ENCODE data around the gene ACTR1B. TPM values are rescaled to one million over a fixed set of nuclear protein-coding genes. Genes with fewer than 3 reads are reported as not detected.
"Not testable (repeated sequence)": the region's sequence is repeated elsewhere in the genome, so short reads cannot be mapped to it uniquely, and the experiment has no call there.

The ACTR1B gene
- total and polyA plus RNA-seq, 5 donors: 57.4 to 71.5 (median 61.2) TPM

DNA sequence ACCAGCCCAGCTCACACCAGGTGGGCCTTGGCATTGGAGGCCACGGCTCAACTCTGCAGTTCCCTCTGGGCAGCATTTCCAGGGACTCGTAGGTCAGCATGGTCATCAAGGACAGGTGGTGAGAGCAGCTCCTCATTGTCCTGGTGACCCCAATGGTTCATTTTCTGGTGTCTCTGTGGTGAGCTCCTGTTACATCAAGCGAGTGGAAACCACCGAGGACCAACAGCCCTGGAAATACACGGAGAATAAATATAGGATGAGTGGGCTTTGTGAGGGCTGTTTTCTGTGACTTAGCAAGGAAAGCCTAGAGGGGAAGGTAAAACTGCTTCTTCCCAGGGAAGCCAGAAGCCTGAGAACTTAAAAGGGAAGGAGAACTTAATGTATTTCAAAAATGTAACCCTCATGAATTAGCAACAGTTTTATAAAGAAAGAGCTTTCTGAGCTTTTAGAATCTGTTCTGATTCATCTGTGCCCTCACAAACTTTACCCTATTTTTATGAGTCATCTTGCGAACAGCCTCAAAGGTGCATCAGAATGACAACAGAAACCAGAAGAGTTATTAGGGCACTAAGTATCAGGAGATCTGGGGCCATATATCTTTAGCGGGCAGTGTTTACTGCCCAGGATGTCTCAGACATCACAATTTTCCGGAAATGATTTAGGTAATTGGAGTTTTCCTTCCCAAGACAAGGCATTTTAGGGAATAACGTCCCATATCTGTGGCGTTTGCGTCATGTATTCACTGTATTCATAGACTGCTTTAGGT, 24.4 kb upstream of the ACTR1B start:
- intact Hi-C loops (cut with DNase I): no loop called here
- 87% methylated on average over 11 of the region's 11 CpGs for WGBS

GRCh38 chr2:97687235-97687634, 23.4 kb upstream of the ACTR1B start:
- DNase-seq; H3K9me3 ChIP-seq (ENCODE audit: control insufficient read depth, low read length); H3K27ac ChIP-seq (ENCODE audit: low read length); H3K4me1 ChIP-seq (ENCODE audit: control insufficient read depth, insufficient read depth, low read length); H3K27me3 ChIP-seq (ENCODE audit: control insufficient read depth, insufficient read depth); ATAC-seq; intact Hi-C loops (cut with DNase I); H3K4me3 ChIP-seq (ENCODE audit: low read length): not testable (repeated sequence)
- WGBS: 95% methylated on average over 2 of the region's 3 CpGs

More for the DNA sequence above, 24.4 kb upstream of the ACTR1B start:
- Histone ChIP-seq H3K27me3 (ENCODE audit: control insufficient read depth, insufficient read depth) (no peaks in the 10 kb centered on the region), H3K4me1 (ENCODE audit: control insufficient read depth, insufficient read depth, low read length) (no peaks in the 10 kb centered on the region), H3K9me3 (ENCODE audit: control insufficient read depth, low read length) (no peaks in the 10 kb centered on the region), H3K27ac (ENCODE audit: low read length) (no peak overlapping the region), H3K4me3 (ENCODE audit: low read length) (no peak overlapping the region)
- DNase-seq (no peak), ATAC-seq (no peak)

DNA sequence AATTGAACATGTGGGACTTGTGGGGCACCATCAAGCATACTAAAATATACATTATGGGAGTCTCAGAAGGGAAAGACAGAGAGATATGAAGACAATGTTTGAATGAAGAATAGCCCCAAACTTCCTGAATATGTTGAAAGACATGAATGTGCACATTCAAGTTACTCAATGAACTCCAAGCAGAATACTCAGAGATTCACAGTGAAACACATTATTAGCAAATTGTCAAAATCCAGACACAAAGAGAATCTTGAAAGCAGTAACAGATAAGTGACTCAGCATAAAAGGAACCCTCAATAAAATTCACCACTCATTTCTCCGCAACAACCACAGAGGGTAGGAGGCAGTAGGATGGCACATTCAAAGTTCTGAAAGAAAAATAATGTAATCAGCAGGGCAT, 14.5 kb upstream of the ACTR1B start:
- no peak for ATAC-seq
- H3K4me3 ChIP-seq (ENCODE audit: low read length): no peak overlapping the region
- no peaks in the 10 kb centered on the region for H3K27me3 ChIP-seq (ENCODE audit: control insufficient read depth, insufficient read depth)
- no peak overlapping the region for H3K27ac ChIP-seq (ENCODE audit: low read length)
- 96% methylated on average over 1 of the region's 1 CpG for WGBS
- no peaks in the 10 kb centered on the region for H3K9me3 ChIP-seq (ENCODE audit: control insufficient read depth, low read length)
- intact Hi-C loops (cut with DNase I): no loop called here
- no peaks in the 10 kb centered on the region for H3K4me1 ChIP-seq (ENCODE audit: control insufficient read depth, insufficient read depth, low read length)
- DNase-seq: no peak

DNA sequence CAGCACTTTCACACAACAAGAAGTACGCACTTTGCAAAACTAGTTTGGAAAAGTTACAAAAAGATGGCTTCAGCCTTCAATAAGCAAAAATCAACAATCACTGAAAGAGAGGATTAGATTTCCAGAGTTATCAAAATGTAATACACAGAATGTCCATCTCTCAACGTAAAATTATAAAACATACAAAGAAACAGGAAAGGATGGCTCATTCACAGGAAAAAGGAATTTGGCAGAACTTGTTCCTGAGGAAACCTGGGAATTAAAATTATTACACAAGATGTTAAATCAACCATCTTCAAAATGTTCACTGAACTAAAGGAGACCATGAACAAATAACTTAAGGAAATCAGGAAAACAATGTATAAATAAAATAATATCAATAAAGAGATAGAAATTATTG, 13.6 kb upstream of the ACTR1B start:
- 75% methylated on average over 2 of the region's 2 CpGs for WGBS
- Histone ChIP-seq H3K4me1 (ENCODE audit: control insufficient read depth, insufficient read depth, low read length) (no peaks in the 10 kb centered on the region), H3K27ac (ENCODE audit: low read length) (no peak overlapping the region), H3K4me3 (ENCODE audit: low read length) (no peak overlapping the region), H3K27me3 (ENCODE audit: control insufficient read depth, insufficient read depth) (no peaks in the 10 kb centered on the region), H3K9me3 (ENCODE audit: control insufficient read depth, low read length) (no peaks in the 10 kb centered on the region)
- ATAC-seq (no peak), DNase-seq (no peak)
- intact Hi-C loops (cut with DNase I): no loop called here

DNA sequence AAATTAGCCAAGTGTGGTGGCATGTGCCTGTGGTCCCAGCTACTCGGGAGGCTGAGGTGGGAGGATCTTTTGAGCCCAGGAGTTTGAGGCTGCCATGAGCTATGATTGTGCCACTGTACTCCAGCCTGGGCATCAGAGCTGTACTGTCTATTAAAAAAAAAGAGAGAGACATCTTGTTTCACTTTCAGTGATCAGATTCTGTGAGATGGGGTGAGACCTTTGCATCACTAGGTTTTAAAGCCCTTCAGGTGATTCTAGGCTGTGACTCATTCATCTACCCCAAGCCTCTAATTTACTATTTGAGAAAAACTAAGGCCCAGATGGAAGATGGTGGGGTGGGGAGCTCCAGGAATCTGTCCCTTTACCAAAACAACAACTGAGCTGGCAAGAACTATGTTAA, 12.8 kb upstream of the ACTR1B start:
- WGBS: 94% methylated on average over 1 of the region's 1 CpG
- H3K27me3 ChIP-seq (ENCODE audit: control insufficient read depth, insufficient read depth): no peaks in the 10 kb centered on the region
- H3K9me3 ChIP-seq (ENCODE audit: control insufficient read depth, low read length): no peaks in the 10 kb centered on the region
- no peaks in the 10 kb centered on the region for H3K4me1 ChIP-seq (ENCODE audit: control insufficient read depth, insufficient read depth, low read length)
- DNase-seq: no peak
- ATAC-seq: no peak
- intact Hi-C loops (cut with DNase I): no loop called here
- H3K4me3 ChIP-seq (ENCODE audit: low read length): no peak overlapping the region
- no peak overlapping the region for H3K27ac ChIP-seq (ENCODE audit: low read length)

DNA sequence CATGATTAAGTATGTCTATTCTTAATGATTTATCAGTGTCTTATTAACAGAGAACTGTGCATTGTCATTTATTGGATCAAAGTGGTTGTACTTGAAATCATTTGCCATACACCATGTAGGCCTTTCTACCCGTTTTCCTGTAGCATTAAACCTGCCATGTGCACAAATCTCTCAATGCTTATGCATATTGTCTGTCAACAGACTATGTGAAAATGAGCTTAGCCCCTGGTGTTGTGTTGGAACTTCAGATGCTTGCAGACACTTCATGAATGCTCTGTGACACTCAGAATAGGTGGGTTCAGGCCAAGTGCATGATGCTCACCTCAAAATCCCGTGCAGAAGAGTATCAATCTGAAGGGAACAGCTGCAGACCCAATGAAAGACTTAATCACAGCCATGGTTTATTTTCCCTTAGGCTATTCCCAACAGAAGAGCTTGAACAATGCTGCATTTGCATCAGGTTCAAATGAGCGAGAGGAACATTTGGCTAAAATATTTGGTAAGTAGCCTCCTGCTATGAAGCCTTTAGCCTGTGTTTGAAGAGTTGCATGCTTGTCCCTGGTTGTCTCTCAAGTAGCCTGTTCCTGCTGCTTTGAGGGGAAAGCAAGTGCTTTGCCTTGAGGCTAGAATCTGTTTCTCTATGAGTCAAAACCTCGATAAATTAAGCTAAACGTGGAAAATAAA, 11.7 kb upstream of the ACTR1B start:
- ATAC-seq (no peak), DNase-seq (no peak)
- Histone ChIP-seq H3K4me1 (ENCODE audit: control insufficient read depth, insufficient read depth, low read length) (no peaks in the 10 kb centered on the region), H3K27ac (ENCODE audit: low read length) (no peak overlapping the region), H3K4me3 (ENCODE audit: low read length) (no peak overlapping the region), H3K9me3 (ENCODE audit: control insufficient read depth, low read length) (no peaks in the 10 kb centered on the region), H3K27me3 (ENCODE audit: control insufficient read depth, insufficient read depth) (no peaks in the 10 kb centered on the region)
- intact Hi-C loops (cut with DNase I): no loop called here
- 83% methylated on average over 5 of the region's 5 CpGs for WGBS

GRCh38 chr2:97673915-97674283, 10.1 kb upstream of the ACTR1B start:
- 75% methylated on average over 8 of the region's 8 CpGs for WGBS

DNA sequence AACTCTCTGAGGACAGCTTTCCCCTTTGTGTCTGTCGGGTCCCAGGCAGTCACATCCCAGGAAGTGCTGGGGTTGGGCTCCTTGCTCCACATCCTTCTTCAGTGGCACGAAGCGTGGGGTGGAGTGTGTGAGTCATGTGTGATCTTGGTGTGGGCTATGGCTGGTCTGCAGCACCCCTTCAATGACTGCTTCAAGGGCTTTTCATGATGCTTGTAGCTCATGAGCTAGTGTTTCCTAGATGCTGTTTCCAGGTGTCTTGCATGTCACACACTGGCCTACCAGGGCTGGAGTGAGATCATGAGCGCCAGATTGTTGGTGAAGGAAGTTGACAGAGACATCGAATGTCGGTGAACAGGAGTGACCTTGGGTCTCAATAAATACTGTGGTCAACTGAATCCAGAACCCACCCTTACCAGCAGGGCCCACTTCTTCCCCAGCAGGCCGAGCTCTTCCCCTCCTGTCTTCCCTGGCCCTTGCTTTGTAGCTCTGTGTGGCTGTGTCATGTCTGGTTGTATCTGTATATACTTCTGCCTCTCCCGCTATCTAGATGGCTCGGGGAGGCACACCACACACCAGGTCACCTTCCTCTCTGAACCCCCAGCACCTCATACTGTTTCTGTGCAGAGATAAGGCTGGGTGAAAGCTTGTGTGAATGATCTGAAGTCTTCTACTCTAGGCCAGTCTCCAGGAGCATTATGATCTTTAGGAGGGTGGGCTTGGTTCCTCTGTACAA, 9.5 kb upstream of the ACTR1B start:
- no peak for ATAC-seq
- no peak for DNase-seq
- Histone ChIP-seq H3K27me3 (ENCODE audit: control insufficient read depth, insufficient read depth) (no peaks in the 10 kb centered on the region), H3K9me3 (ENCODE audit: control insufficient read depth, low read length) (no peaks in the 10 kb centered on the region), H3K4me3 (ENCODE audit: low read length) (no peak overlapping the region), H3K27ac (ENCODE audit: low read length) (no peak overlapping the region), H3K4me1 (ENCODE audit: control insufficient read depth, insufficient read depth, low read length) (no peaks in the 10 kb centered on the region)
- 86% methylated on average over 9 of the region's 9 CpGs for WGBS
- intact Hi-C loops (cut with DNase I): no loop called here

More at GRCh38 chr2:97673915-97674283, 10.1 kb upstream of the ACTR1B start:
- Histone ChIP-seq H3K4me3 (ENCODE audit: low read length) (no peak overlapping the region), H3K27ac (ENCODE audit: low read length) (no peak overlapping the region), H3K9me3 (ENCODE audit: control insufficient read depth, low read length) (no peaks in the 10 kb centered on the region), H3K27me3 (ENCODE audit: control insufficient read depth, insufficient read depth) (no peaks in the 10 kb centered on the region), H3K4me1 (ENCODE audit: control insufficient read depth, insufficient read depth, low read length) (no peaks in the 10 kb centered on the region)
- no peak for ATAC-seq
- intact Hi-C loops (cut with DNase I): no loop called here
- no peak for DNase-seq

DNA sequence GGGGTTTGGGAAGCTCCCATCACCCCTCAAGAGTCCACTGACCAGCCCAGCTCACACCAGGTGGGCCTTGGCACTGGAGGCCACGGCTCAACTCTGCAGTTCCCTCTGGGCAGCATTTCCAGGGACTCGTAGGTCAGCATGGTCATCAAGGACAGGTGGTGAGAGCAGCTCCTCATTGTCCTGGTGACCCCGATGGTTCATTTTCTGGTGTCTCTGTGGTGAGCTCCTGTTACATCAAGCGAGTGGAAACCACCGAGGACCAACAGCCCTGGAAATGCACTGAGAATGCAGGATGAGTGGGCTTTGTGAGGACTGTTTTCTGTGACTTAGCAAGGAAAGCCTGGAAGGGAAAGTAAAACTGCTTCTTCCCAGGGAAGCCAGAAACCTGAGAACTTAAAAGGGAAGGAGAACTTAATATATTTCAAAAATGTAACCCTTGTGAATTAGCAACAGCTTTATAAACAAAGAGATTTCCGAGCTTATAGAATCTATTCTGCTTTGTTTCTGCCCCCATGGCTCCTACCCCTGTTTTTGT, 8.8 kb upstream of the ACTR1B start:
- DNase-seq; H3K27ac ChIP-seq (ENCODE audit: low read length); H3K9me3 ChIP-seq (ENCODE audit: control insufficient read depth, low read length); H3K27me3 ChIP-seq (ENCODE audit: control insufficient read depth, insufficient read depth); intact Hi-C loops (cut with DNase I); H3K4me1 ChIP-seq (ENCODE audit: control insufficient read depth, insufficient read depth, low read length); H3K4me3 ChIP-seq (ENCODE audit: low read length); ATAC-seq: not testable (repeated sequence)
- 97% methylated on average over 6 of the region's 6 CpGs for WGBS

GRCh38 chr2:97671526-97671925, 7.7 kb upstream of the ACTR1B start:
- WGBS: 96% methylated on average over 7 of the region's 7 CpGs
- no peaks in the 10 kb centered on the region for H3K4me1 ChIP-seq (ENCODE audit: control insufficient read depth, insufficient read depth, low read length)
- intact Hi-C loops (cut with DNase I): no loop called here
- no peak for DNase-seq
- no peaks in the 10 kb centered on the region for H3K27me3 ChIP-seq (ENCODE audit: control insufficient read depth, insufficient read depth)
- no peak overlapping the region for H3K27ac ChIP-seq (ENCODE audit: low read length)
- H3K4me3 ChIP-seq (ENCODE audit: low read length): no peak overlapping the region
- H3K9me3 ChIP-seq (ENCODE audit: control insufficient read depth, low read length): no peaks in the 10 kb centered on the region
- ATAC-seq: no peak

GRCh38 chr2:97670471-97670870, 6.6 kb upstream of the ACTR1B start:
- Histone ChIP-seq H3K4me1 (ENCODE audit: control insufficient read depth, insufficient read depth, low read length) (no peaks in the 10 kb centered on the region), H3K4me3 (ENCODE audit: low read length) (no peak overlapping the region), H3K27me3 (ENCODE audit: control insufficient read depth, insufficient read depth) (no peaks in the 10 kb centered on the region), H3K9me3 (ENCODE audit: control insufficient read depth, low read length) (no peaks in the 10 kb centered on the region), H3K27ac (ENCODE audit: low read length) (no peak overlapping the region)
- no peak for ATAC-seq
- WGBS: 100% methylated on average over 1 of the region's 1 CpG
- intact Hi-C loops (cut with DNase I): no loop called here
- no peak for DNase-seq

Data from right cardiac atrium (tissue), 5 donors.